C4-2B (cell line): Measurements from ENCODE around the gene JAKMIP3.

Experiments used
- CTCF ChIP-seq: fragments of 450-650 bp; conservative IDR thresholded peaks from 2 replicates; pipeline ENCODE4 v1.5.1; 2017; ENCODE audit warnings: mild to moderate bottlenecking
- ZFX ChIP-seq: fragments of 450-650 bp; IDR thresholded peaks from 2 replicates; pipeline ENCODE4 v1.6.1; 2017

DNA sequence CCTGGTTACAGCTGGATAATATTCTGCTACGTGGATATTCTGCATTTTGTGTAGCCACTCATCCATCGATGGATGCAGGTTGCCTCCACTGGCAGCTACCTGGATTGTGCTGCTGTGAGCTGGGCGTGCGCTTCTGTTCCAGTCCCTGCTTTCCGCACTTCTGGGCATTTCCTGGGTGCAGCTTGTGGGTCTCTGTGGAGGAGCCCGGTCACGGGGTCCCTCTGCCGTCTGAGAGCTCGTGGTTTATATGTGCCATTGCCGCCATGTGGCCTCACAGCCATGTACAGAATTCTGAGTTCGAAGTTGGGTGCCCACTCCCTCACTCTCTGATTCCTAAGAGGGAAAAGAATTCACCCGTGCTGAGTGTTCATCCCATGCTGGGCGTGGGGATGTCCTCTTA is 38.3 kb downstream of the JAKMIP3 start:
- TF ChIP-seq CTCF (no peak), ZFX (no peak)
